Measurements from ENCODE around the gene BMP8A. TPM values are rescaled to one million over a fixed set of nuclear protein-coding genes. Genes with fewer than 3 reads are reported as not detected.

Gene BMP8A
- total and polyA plus RNA-seq, 2 of the 8 experiments (the other 6 are each of a cell fraction or from before 2014, with no cell fraction given), result 0.38 to 0.43 TPM

GRCh38 chr1:39528082-39528481 is 36.6 kb downstream of the BMP8A start (continued):
- TF ChIP-seq SIX5 (IDR thresholded peaks at IDR 0.05; ENCODE audit: low read depth, low read length) (no peak), TEAD4 (IDR thresholded peaks at IDR 0.05; ENCODE audit: low read depth, low read length) (no peak), SAP30 (IDR thresholded peaks at IDR 0.05; ENCODE audit: insufficient read depth, insufficient replicate concordance, low read length) (no peak)

All from H1 (cell line).